Measurements from ENCODE around the gene DLG3.
"Not testable (repeated sequence)": the region's sequence is repeated elsewhere in the genome, so short reads cannot be mapped to it uniquely, and the experiment has no call there.

DLG3 gene

DNA sequence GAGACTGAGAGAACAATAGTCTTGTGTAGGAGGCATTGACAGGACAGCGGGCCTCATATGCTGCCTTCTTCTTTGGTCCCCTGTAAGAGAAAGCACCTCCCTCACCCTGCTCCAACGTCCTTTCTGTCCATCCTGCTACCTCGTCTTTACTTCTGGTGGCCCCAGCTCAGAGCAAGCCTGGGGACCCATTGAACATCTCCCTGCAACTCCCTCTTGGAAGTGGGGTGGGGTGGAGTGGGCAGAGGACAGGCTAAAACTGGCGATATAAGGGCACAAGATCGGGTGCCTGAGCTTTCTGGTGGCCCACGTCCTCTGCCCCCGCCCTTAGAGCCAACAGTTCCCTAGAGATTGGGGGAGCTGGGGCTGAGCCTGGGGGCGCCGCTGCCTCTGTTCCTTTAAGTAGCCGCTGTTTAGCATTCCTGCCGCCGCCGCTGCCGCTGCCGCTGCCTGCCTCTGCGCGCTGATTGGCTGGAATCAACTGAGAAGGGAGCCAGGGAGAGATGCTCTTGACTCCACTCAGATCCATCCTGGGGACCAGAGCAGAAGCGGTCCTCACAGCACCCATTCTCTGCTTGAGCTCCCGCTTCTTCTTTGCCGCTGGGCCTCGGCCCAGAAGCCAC is at the start of gene DLG3:
Gene DLG3 (plus strand): TSS at position 510 of the 620 bp plus-strand sequence. CDS start 367 bp downstream, outside the sequence.
- DNase-seq (ENCODE audit: low read depth in 2 of 2) = no peak

DNA sequence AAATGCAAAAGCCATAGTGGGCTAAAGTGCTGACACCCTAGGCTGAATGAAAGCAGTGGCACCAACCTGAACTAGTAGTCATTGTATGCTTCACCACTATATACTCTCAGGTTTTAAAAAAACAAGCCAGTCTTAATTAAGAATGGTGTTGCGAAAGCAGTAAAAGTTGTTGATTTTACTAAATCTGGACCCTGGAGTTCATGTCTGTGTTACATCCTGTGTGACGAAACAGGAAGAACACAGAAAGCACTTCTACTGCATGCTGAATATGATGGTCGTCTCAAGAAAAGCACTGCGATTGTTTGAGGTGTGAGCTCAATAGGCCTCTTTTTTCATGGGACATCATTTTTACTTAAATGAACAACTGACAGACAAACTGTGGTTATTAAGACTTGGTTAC is 45.7 kb upstream of the DLG3 start:
- no peak for DNase-seq (ENCODE audit: low read depth in 2 of 2)

DNA sequence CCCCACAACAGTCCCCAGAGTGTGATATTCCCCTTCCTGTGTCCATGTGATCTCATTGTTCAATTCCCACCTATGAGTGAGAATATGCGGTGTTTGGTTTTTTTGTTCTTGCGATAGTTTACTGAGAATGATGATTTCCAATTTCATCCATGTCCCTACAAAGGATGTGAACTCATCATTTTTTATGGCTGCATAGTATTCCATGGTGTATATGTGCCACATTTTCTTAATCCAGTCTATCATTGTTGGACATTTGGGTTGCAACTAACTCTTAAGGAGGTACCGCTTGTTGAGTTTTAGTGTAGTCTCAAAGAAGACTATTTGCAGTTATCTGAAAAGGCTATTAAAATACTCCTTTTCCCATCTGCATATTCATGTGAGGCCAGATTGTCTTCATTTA is 44.5 kb upstream of the DLG3 start:
- DNase-seq (ENCODE audit: low read depth in 2 of 2) = not testable (repeated sequence)

DNA sequence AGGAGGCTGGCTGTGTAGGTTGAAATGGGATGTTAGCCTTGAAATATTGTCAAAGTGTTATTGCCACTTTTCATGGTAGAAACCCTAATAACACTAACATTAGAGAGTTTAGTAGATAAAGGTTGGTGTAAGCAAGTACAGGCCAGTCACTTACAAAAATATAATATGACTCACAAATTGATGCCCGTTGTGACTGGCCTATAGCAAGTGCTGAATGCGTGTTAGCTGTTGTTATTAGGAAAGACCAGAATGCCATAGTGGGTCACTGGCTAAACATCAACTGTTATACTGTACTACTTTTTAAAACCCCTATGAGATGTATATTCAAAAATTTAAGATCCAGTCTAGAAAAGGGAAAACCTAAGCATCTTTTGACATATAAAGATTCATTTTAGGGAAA is 41.9 kb upstream of the DLG3 start:
- no peak for DNase-seq (ENCODE audit: low read depth in 2 of 2)

DNA sequence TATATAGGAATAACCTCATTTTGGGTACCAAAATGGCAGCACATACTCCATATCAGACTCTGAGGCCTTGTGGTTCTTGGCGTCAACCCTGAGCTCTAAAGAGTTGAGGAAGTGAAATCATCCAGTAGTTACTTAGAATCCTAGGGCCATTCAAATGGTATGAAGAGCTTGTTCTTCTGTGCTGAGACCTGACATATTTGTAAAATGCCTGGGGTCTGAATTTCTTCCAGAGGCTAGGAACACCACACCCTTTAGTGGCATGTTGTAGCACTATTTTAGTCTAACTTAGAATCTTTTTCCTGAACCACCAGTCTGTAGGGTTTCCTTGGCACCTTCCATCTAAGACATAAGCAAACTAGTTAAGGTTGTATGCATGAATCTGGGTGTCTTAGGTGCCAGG is 39.6 kb upstream of the DLG3 start:
- DNase-seq (ENCODE audit: low read depth in 2 of 2) = no peak

DNA sequence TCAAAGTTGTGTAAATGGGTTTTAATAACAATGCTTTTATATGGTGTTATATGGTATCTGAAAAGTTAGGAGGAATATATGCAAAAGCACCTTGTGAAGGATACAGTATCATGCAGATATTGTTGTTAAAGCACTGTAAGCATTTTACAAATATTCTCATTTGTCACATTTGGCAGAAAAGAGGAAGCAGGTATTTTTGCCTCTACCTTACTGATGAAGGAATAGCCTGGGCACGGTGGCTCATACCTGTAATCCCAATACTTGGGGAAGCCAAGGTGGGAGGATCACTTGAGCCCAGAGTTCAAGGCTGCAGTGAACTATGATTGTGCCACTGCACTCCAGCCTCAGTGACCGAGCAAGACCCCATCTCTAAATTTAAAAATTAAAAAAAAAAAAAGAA is 33.7 kb upstream of the DLG3 start:
- no peak for DNase-seq (ENCODE audit: low read depth in 2 of 2)

DNA sequence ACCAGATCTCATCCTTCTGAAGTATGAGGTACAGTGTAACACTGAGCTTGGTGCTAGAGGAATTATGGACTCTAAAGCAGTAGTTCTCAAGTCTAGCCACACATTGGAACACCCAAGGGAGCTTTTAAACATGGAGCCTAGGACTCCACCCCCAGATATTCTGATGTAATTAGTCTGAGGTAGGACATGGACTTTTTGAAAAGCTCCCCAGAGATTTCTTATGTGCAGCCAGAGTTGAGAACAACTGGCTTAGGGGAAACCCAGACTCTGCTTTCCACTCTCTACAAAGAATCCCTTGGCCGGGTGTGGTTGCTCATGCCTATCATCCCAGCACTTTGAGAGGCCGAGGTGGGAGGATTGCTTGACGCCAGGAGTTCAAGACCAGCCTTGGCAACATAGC is 33.2 kb upstream of the DLG3 start:
- DNase-seq (ENCODE audit: low read depth in 2 of 2) = no peak

DNA sequence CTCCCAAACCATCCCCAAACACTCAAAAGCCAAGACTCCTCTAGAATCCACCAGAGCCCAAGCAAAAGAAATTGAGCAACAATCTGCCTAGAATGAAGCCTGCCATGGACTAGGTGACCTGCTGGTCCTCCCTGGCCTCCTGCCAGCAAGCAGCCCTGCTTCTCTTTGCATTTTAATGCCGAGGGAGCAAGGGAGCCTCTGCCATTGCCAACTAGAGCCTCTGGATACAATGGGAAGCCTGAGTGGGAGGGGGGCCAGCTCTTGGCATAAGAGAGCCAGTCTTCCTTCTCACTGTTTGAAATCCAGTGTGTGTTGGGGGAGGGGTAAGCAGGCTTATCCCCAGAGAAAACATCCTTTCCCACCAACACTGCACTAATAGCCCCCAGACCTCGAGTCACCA is 23.0 kb upstream of the DLG3 start:
- no peak for DNase-seq (ENCODE audit: low read depth in 2 of 2)

DNA sequence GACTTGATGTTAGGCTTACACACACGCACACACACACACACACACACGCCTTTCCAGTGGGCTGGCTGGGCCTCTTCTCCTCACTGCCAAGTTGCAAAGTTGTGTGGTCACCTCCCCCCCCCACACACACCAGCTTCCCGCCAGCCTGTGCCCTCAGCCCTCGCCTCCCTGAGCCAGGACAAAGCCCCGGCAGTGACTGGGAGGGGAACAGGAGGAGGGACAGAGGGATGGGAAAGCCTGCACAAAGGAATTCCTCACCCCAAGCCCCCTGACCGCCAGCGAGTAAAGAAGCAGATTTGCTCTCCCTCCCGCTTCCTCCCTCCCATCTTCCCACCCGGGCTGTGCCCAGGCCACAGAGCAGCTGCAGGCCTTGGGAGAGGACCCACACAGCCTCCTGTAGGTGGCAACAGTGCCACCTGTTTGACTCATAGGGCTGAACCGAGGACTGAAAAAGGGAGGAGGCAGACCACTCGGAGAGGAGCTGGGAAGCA is 21.7 kb upstream of the DLG3 start, which contains the start of gene GDPD2:
Gene GDPD2 (plus strand): TSS at position 464 of the 491 bp plus-strand sequence. CDS start 1,671 bp downstream, outside the sequence.
- DNase-seq (ENCODE audit: low read depth in 2 of 2) = no peak

DNA sequence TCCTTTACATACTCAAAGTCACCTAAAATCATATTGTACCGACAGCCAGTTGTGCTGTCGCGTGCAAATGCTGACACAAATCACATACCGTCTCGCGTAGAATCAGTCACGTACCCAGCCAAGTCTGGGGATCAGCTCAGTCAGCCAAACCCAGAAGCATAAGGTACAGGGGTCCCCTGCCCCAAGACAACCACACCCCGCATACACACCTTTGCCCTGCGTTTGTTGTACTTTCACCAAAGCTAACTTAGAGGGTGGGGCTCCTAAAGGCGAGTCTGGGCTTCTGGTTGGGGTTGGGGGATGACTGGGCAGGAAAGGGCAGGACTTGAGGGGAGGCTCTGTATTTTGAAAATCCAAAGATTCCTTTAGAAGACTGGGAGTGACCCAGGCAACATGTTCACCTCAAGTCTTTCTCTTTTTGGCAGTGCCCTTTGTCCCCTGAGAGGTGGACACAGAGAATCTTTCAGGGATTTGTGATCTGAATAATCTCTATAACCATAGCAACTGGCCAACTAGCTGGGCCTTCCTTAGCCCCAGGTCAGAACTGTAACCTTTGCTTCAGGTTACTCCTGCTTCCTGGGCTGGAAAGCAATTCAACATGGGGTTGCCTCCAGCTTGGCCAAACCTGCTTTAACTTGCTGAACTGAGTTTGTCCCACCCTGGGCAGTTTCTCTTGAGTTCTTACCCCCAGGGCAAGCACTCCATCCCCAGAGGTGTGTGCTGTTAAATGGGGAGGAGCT is 20.5 kb upstream of the DLG3 start:
- no peak for DNase-seq (ENCODE audit: low read depth in 2 of 2)

DNA sequence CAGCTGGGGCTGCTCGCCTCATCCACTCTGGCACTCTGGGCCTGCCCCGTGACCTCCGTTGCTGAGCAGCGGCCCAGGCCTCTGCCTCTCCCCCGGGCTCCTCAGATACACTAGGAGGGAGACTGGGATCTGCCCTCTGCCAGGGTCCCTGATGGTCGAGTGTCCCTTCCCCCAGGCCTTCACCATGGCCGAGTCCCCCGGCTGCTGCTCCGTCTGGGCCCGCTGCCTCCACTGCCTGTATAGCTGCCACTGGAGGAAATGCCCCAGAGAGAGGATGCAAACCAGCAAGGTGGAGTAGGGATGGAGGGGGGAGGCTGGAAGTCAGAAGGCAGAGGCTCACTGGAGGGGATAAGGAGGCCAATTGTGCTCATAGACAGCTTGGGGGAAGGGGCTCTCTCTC is 19.8 kb upstream of the DLG3 start:
- no peak for DNase-seq (ENCODE audit: low read depth in 2 of 2)

DNA sequence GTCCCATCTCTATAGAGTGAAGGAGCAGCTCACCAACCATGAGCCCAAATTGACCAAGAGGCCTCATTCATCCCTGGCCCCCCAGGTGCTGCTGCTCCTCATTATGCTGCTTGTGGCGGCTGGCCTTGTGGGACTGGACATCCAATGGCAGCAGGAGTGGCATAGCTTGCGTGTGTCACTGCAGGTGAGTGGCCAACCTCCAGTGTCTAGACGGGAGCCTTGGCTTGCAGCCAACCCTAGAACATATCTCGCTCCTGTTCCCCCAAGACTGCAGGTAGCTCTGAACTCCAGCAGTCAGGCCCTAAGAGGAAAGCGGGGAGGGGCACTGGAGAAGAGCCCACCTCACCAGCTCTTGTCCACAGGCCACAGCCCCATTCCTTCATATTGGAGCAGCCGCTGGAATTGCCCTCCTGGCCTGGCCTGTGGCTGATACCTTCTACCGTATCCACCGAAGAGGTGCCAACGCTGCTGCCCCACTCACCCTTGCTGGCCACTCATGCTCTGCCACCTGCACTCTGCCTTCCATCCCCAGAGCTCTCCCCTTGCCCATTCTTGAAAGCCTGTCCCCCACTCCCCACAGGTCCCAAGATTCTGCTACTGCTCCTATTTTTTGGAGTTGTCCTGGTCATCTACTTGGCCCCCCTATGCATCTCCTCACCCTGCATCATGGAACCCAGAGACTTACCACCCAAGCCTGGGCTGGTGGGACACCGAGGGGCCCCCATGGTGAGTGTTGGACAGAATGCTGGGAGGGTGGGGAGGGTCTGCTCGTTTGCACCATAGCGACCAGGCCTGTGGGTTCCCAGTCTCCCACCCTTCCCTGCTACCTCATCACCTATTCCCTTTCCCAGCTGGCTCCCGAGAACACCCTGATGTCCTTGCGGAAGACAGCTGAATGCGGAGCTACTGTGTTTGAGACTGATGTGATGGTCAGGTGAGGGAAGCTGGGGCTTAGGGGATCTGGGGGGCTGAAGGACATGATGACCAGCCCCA is 18.1 kb upstream of the DLG3 start:
- DNase-seq (ENCODE audit: low read depth in 2 of 2) = no peak

DNA sequence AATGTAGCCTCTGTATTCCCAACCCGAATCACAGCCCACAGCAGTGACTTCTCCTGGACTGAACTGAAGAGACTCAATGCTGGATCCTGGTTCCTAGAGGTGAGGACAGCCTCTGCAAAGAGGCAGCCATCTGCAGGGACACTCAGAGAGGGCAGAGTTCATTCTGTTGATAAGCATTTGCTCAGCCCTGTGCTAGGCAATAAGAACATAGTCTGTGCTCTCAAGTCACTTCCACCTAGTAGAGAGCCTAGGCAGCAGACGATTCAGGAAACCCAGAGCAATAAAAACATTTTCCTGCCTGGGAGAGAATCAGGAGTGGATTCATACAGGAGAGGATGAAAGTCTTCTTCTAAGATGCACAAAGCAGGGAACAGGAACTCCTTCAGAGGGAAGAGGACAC is 17.3 kb upstream of the DLG3 start:
- no peak for DNase-seq (ENCODE audit: low read depth in 2 of 2)

DNA sequence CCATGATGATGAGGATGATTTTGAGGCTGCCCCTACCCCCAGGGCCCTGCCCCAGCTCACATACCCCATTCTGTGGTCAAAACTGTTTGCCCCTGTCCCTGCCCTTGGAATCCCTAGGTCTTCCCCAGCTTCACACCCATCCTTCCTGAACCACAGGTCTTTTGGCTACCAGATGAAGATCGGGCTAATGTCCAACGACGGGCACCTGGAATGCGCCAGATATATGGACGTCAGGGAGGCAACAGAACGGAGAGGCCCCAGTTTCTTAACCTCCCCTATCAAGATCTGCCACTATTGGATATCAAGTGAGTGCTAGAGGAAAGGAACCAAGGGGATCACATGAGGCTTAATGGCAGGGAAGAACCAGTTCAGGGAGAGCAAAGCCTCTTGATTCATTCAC is 14.9 kb upstream of the DLG3 start:
- DNase-seq (ENCODE audit: low read depth in 2 of 2) = no peak

DNA sequence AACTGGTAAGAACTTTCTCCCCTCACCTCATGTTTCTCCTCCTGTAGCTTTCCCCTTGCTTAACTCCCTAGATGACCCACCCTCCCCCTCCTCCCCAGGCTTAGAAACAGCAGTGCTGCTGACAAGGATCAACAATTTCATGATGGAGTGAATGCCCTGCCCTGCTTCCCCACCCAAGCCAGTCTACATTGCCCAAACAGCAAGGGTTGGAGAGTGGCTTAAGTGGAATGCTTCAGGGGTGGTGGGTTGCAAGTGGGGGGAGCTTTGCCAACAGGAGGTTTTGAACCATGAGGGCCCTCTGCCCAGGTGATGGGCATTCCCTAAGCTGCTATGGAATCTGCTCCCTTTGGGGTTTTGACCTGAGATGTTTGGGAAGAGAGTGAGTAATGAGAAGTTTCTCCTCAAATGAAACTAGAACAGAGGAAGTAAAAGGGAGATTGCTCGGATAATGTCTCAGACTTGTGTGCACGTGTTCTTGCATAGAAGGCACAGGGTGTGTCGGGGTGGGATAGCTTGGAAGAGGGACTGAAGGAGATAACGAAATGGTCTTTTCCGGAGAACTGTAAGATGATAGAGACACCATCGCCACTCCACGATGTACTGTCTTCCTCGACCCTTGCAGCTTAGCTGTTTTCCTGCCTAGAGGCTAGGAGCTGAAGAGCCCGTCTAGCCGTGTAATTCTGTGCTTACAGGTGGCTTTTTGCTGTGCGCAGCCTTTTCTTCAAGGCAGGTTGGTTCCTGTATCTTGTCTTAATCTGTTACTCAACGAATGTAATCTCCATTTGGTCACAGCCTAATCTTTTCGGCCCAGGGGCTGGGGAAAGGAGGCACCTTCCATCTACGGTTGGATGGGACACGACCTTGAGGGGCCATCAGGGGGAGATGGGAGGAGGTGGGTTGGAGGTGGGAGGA is 11.4 kb upstream of the DLG3 start:
- no peak for DNase-seq (ENCODE audit: low read depth in 2 of 2)

DNA sequence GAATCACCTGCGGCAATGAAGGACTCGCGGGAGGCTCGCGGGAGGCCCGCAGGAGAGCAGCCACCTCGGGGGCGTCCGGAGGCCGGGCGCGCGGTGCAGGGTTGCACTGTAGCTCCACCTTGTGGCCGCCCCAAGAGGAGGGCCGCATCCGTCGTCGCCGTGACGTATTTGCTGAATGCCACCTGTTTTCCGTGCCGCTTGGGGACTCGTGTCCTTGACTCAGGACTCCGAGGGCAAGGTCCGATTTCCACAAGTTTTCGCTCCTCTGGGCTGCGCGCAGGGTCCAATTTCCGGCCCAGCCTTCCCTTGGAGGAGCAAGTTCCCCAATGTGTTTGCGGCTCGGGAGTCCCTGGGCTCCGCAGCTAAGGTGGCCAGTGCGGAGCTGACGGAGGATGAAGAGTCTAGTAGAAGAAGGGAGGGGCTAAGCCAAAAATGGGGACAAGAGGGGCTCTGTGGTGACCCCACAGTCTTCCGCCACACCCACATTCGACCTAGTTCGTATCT is 10.7 kb upstream of the DLG3 start:
- peak; percentile 53 to 57 for DNase-seq (ENCODE audit: low read depth in 2 of 2)

DNA sequence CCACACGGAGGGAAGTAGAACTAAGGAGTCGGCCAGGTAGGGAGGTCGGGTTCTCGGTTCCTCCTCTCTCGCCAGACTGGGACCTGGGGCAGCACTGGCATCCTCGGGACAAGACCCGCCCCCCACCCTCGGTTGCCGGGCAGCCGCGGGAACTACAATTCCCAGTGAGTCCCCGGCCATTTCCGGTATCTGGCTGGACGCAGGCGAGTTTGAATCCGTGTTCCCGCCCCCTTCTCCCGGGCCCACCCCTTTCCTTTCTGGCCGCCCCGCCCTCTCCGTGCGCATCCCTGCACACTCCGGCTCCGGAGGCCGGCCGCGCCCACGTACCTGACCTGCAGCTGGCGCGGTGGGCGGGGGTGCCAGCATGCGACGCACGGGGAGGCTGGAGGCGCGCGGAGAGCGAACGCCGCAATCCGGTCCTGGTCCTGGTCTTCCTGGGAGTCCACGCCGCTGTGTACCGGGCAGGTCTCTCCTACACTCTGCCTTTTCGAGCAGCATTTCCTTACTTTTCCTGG is 10.2 kb upstream of the DLG3 start:
- peak; percentile 62 to 68 for DNase-seq (ENCODE audit: low read depth in 2 of 2)

DNA sequence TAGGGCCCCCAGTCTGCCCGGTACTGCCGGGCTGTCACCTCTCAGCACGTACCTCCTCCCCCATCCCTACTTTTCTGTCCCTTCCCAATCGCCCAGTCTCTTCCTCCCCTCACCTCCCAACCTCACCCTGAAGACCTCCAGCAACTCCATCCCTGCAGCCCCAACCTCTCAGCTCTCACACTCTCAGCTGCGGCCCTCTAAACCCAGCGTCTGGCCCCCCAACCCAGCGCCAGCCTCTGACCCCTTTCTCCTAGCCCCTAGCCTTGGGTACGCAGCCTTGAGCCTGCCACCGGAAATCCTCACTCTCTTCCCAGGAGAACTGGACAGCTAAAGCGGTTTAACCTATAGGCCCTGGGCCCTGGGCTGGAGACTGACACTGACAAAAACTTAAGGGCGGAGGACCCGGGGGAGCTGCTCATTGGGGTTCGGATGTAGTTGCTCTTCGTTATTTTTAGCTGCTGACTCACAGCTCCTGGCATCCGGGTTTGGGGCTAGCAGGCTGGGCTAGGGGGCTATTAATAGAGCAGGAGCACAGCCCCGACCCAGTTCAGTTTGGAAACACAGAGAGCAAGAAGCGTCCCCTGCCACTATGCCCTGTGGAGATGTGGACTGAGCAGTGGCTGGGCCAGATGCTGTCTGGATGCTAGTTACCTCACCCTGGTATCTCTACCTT is 9.6 kb upstream of the DLG3 start:
- DNase-seq (ENCODE audit: low read depth in 2 of 2) = no peak

DNA sequence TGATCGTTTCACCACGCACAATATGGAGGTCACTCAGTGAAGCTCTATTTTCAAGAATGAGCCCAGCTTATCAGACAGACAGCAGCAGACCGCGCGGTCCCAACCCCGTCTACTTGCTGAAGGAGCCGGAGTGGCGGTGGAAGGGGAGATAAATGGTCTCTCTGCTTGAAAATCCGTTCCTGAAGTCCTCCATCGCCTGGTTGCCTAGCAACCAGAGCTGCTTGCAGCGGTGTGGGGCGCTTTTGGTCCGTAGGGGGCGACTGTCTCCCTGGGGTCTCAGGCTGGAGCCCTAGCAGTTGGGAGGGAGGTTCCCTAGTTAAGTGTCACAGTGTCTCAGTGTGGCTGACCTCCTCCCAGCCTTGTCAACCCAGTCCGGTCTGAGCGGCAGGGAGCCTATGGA is 8.3 kb upstream of the DLG3 start:
- DNase-seq (ENCODE audit: low read depth in 2 of 2) = no peak

DNA sequence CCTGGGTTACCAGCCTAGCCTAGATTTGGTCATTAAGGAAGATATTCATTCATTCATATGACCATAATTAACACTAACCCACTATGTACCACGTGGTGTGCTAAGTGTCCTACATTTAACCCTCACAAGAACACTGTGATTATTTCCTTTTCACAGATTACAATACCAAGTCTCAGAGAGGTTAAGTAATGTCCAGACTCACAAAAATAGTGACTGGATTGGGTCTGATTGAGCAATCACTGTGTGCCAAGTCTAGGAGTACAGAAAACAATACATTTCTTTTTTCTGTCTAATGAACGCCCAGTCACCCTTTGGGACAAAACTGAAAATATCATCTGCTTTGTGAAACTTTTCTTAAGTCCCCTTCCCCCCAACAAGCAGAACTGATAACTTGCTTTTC is 7.6 kb upstream of the DLG3 start:
- DNase-seq (ENCODE audit: low read depth in 2 of 2) = no peak
